ENCODE data around the gene RUVBL2.

DNA sequence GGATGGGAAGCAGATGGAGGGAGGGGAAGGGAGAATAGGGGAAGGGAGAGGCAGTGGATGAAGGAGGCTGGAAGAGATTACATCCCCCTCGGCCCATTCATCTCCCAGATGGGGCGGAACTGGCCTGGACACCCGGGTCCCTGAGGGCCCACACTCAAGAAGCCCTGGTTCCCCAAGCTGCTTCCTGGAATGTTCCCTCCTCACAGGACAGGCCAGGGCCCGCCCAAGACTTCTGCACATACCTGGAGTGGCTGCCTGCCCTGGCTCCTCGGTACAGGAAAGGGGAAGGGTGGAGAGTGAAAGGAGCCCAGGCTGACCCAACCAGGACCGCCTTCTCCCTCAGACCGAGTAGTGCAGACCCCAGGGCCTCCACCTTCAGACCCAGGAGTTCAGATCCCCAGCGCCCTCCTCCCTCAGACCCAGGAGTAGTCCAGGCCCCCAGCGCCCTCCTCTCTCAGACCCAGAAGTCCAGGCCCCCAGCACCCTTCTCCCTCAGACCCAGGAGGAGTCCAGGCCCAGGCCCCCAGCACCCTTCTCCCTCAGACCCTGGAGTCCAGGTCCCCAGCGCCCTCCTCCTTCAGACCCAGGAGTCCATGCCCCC lies 70.4 kb downstream of the RUVBL2 start:
- TF ChIP-seq, protein P1, sequence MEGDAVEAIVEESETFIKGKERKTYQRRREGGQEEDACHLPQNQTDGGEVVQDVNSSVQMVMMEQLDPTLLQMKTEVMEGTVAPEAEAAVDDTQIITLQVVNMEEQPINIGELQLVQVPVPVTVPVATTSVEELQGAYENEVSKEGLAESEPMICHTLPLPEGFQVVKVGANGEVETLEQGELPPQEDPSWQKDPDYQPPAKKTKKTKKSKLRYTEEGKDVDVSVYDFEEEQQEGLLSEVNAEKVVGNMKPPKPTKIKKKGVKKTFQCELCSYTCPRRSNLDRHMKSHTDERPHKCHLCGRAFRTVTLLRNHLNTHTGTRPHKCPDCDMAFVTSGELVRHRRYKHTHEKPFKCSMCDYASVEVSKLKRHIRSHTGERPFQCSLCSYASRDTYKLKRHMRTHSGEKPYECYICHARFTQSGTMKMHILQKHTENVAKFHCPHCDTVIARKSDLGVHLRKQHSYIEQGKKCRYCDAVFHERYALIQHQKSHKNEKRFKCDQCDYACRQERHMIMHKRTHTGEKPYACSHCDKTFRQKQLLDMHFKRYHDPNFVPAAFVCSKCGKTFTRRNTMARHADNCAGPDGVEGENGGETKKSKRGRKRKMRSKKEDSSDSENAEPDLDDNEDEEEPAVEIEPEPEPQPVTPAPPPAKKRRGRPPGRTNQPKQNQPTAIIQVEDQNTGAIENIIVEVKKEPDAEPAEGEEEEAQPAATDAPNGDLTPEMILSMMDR (IDR thresholded peaks at IDR 0.05; ENCODE audit: low read depth, low read length, missing input control), result no peak
- TF ChIP-seq TAF1 (conservative IDR thresholded peaks at IDR 0.05), result no peak
- TF ChIP-seq EGR1 (IDR thresholded peaks at IDR 0.05; ENCODE audit: low read depth in 2 of 2), result no peak
- no peak for TF ChIP-seq JUND (IDR thresholded peaks at IDR 0.05)
- TF ChIP-seq, protein P2, sequence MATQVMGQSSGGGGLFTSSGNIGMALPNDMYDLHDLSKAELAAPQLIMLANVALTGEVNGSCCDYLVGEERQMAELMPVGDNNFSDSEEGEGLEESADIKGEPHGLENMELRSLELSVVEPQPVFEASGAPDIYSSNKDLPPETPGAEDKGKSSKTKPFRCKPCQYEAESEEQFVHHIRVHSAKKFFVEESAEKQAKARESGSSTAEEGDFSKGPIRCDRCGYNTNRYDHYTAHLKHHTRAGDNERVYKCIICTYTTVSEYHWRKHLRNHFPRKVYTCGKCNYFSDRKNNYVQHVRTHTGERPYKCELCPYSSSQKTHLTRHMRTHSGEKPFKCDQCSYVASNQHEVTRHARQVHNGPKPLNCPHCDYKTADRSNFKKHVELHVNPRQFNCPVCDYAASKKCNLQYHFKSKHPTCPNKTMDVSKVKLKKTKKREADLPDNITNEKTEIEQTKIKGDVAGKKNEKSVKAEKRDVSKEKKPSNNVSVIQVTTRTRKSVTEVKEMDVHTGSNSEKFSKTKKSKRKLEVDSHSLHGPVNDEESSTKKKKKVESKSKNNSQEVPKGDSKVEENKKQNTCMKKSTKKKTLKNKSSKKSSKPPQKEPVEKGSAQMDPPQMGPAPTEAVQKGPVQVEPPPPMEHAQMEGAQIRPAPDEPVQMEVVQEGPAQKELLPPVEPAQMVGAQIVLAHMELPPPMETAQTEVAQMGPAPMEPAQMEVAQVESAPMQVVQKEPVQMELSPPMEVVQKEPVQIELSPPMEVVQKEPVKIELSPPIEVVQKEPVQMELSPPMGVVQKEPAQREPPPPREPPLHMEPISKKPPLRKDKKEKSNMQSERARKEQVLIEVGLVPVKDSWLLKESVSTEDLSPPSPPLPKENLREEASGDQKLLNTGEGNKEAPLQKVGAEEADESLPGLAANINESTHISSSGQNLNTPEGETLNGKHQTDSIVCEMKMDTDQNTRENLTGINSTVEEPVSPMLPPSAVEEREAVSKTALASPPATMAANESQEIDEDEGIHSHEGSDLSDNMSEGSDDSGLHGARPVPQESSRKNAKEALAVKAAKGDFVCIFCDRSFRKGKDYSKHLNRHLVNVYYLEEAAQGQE (IDR thresholded peaks at IDR 0.05), result no peak
- no peak for TF ChIP-seq YY1 (IDR thresholded peaks at IDR 0.05)
